ENCODE measurements around the gene OTOG.
A peak's percentile ranks its signal among the peaks of the same experiment; 100 is the strongest.

Gene OTOG
- 0 reads per million in 2 experiments for total RNA-seq

GRCh38 chr11:17547051-17547577, at the start of gene OTOG:
Gene OTOG, plus strand, starts transcription at chr11:17547259. Its CDS starts 114 bp downstream, at chr11:17547373.
- no peak for DNase-seq (ENCODE audit: low read depth)

- no peak for DNase-seq (ENCODE audit: low read depth)
These were observed 49.0 kb upstream of the OTOG start for GRCh38 chr11:17498058-17498457.

- DNase-seq (ENCODE audit: low read depth): no peak
These were observed 48.6 kb upstream of the OTOG start for GRCh38 chr11:17498475-17498874.

GRCh38 chr11:17500673-17501072, 46.4 kb upstream of the OTOG start:
- DNase-seq (ENCODE audit: low read depth): no peak

- DNase-seq (ENCODE audit: low read depth): no peak
These were observed 44.4 kb upstream of the OTOG start for GRCh38 chr11:17502630-17503029.

GRCh38 chr11:17504330-17505107, 42.5 kb upstream of the OTOG start:
- peak; percentile 70 for DNase-seq (ENCODE audit: low read depth)

GRCh38 chr11:17505146-17505545, 41.9 kb upstream of the OTOG start:
- no peak for DNase-seq (ENCODE audit: low read depth)

GRCh38 chr11:17506314-17506713, 40.7 kb upstream of the OTOG start:
- DNase-seq (ENCODE audit: low read depth): no peak

GRCh38 chr11:17506942-17507341, 40.1 kb upstream of the OTOG start:
- no peak for DNase-seq (ENCODE audit: low read depth)

- DNase-seq (ENCODE audit: low read depth): no peak
These were observed 39.3 kb upstream of the OTOG start for GRCh38 chr11:17507773-17508172.

- no peak for DNase-seq (ENCODE audit: low read depth)
These were observed 38.8 kb upstream of the OTOG start for GRCh38 chr11:17508306-17508705.

GRCh38 chr11:17508791-17509190, 38.3 kb upstream of the OTOG start:
- no peak for DNase-seq (ENCODE audit: low read depth)

- DNase-seq (ENCODE audit: low read depth): no peak
These were observed 36.4 kb upstream of the OTOG start for GRCh38 chr11:17510507-17511206.

GRCh38 chr11:17511571-17511970, 35.5 kb upstream of the OTOG start:
- DNase-seq (ENCODE audit: low read depth): no peak

GRCh38 chr11:17512101-17512500, 35.0 kb upstream of the OTOG start:
- no peak for DNase-seq (ENCODE audit: low read depth)

GRCh38 chr11:17513853-17514252, 33.2 kb upstream of the OTOG start:
- no peak for DNase-seq (ENCODE audit: low read depth)

GRCh38 chr11:17514476-17514875, 32.6 kb upstream of the OTOG start:
- no peak for DNase-seq (ENCODE audit: low read depth)

- no peak for DNase-seq (ENCODE audit: low read depth)
These were observed 31.4 kb upstream of the OTOG start for GRCh38 chr11:17515443-17516176.

GRCh38 chr11:17516551-17517150, 30.4 kb upstream of the OTOG start:
- no peak for DNase-seq (ENCODE audit: low read depth)

GRCh38 chr11:17517186-17517585, 29.9 kb upstream of the OTOG start:
- no peak for DNase-seq (ENCODE audit: low read depth)

- DNase-seq (ENCODE audit: low read depth): no peak
These were observed 28.7 kb upstream of the OTOG start for GRCh38 chr11:17518366-17518765.

Measured in T follicular helper cell (primary cell).